ENCODE measurements around the gene KLHL29.
"Not testable (repeated sequence)": the region's sequence is repeated elsewhere in the genome, so short reads cannot be mapped to it uniquely, and the experiment has no call there.

The KLHL29 gene

DNA sequence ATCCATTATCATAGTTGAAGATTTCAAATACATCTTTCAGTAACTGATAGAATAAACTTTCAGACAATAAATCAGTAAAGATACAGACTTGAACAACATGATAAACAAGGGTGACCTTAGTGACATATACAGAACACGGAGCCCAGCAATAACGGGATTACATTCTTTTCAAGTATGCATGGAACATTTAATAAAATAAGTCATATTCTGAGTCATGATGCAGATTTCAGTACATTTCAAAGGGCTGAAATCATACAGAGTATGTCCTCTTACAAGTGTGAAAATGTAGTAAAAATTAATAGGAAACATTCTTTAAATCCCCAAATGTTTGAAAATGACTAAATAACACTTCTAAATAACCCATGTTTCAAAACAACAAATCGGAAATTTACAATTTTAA is 17.2 kb upstream of the KLHL29 start:
- DNase-seq (ENCODE audit: low read depth in 2 of 2), result no peak

DNA sequence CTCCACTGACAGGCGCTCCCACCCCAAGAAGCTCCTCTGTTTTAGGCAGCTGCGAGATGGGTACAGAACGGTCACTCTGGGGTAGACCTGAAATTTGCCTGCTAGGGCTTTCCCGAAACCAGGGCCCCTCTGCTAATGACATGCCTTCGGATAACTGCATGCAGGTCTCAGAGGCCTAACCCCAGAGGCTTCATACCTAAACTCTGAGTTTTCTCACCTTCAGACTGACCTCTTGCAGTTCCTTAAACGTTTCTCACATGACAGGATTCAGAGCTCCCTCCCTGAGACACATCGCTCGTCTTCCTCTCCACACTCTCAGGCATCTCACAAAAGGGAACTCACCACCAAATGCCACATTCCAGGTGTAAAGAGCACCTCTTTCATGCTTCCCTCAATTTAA is 11.3 kb upstream of the KLHL29 start:
- no peak for DNase-seq (ENCODE audit: low read depth in 2 of 2)

- DNase-seq (ENCODE audit: low read depth in 2 of 2), result no peak
These were observed 9.5 kb upstream of the KLHL29 start for GRCh38 chr2:23375448-23375847.

DNA sequence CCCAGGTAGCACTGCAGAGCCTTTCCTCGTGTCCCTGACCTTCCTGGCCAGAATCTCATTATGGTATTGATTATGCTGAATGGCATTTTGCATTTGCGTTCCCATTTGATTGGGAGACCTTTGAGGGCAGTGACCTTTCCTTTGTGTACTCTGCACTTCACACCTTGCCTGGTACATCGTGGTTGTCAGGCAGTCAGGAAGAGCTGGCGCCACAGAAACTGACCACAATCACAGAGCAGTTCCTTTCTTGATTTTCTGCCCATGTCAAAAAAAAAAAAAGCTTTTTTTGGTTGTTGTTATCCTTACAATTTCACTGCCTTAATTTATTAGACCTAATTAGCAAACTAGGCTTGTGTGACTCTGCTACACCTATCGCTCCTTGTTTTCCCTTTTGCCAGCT is 8.9 kb upstream of the KLHL29 start:
- DNase-seq (ENCODE audit: low read depth in 2 of 2), result no peak

DNA sequence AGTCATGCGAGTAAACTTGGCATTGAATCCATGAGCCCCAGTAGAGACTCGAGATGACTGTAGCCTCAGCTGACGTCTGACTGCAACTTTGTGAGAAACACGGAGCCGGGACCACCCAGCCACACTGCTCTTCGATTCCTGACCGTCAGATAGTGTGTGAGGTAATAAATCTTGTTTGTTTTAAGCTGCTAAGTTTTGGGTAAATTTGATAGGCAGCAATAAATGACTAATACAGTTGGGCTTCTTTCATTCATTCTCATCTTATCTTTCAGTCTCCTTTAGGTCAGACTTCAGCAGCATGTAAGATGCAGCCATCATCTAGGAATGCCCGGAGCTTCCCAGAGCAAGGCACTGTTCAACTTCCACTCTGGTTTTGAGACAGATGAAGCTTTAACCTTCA is 8.0 kb upstream of the KLHL29 start:
- no peak for DNase-seq (ENCODE audit: low read depth in 2 of 2)

GRCh38 chr2:23377771-23378170 is 7.2 kb upstream of the KLHL29 start:
- no peak for DNase-seq (ENCODE audit: low read depth in 2 of 2)

GRCh38 chr2:23378496-23378895 is 6.5 kb upstream of the KLHL29 start:
- no peak for DNase-seq (ENCODE audit: low read depth in 2 of 2)

GRCh38 chr2:23379220-23379695 is 5.7 kb upstream of the KLHL29 start:
- DNase-seq (ENCODE audit: low read depth in 2 of 2), result no peak

- no peak for DNase-seq (ENCODE audit: low read depth in 2 of 2)
These were observed 4.4 kb upstream of the KLHL29 start for GRCh38 chr2:23380562-23381065.

DNA sequence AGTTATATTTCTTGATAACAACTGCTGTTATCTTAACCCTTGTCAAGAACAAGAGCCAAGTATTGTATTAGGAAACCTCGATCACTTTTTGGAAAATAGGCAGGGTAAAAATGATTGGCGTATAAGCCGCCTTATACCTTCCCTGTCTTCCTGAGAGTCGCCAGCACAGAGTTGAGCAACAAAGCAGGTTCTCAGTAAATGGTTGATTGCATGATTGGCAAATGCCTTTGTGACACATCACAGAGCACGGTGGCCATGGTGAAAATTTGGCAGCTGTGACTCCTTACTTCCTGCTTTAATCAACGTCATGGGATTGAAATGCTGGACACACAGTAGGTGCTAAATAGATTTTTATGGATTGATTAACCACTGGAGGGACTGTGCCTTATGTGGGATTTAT is 3.9 kb upstream of the KLHL29 start:
- no peak for DNase-seq (ENCODE audit: low read depth in 2 of 2)

GRCh38 chr2:23381485-23381884 is 3.5 kb upstream of the KLHL29 start:
- DNase-seq (ENCODE audit: low read depth in 2 of 2), result no peak

GRCh38 chr2:23383100-23383499 is 1.9 kb upstream of the KLHL29 start:
- no peak for DNase-seq (ENCODE audit: low read depth in 2 of 2)

- no peak for DNase-seq (ENCODE audit: low read depth in 2 of 2)
These were observed 370 bp downstream of the KLHL29 start for GRCh38 chr2:23385351-23385747.

DNA sequence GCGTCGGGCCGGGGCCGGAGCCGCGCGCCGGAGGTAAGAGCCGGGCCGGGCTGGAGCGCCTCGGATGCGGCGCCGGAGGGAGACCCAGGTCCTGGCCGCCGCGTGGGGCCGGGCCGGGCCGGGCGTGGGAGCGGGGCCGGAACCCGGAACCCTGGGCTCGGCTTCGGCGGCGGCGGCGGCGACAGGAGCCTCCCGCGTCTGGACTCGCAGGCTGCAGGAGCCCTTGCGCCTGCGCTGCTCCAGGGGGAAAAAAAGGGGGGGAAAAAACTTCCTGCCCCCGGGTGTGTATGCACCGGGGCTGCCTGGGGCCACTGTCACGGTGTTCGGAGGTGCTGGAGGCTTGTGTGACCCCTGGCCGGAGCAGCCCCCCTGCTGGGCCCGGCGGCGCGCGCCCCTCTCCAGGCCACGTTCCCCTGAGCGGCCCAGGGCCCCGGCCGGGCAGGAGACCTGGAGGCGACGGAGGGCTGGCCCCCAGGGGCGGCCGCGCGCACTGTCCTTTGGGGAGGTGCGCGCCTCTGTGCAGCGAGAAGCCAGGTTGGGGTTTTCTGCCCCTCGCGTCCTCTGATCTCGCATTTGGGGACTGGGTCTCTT is 864 bp downstream of the KLHL29 start:
- DNase-seq (ENCODE audit: low read depth in 2 of 2), result no peak

DNA sequence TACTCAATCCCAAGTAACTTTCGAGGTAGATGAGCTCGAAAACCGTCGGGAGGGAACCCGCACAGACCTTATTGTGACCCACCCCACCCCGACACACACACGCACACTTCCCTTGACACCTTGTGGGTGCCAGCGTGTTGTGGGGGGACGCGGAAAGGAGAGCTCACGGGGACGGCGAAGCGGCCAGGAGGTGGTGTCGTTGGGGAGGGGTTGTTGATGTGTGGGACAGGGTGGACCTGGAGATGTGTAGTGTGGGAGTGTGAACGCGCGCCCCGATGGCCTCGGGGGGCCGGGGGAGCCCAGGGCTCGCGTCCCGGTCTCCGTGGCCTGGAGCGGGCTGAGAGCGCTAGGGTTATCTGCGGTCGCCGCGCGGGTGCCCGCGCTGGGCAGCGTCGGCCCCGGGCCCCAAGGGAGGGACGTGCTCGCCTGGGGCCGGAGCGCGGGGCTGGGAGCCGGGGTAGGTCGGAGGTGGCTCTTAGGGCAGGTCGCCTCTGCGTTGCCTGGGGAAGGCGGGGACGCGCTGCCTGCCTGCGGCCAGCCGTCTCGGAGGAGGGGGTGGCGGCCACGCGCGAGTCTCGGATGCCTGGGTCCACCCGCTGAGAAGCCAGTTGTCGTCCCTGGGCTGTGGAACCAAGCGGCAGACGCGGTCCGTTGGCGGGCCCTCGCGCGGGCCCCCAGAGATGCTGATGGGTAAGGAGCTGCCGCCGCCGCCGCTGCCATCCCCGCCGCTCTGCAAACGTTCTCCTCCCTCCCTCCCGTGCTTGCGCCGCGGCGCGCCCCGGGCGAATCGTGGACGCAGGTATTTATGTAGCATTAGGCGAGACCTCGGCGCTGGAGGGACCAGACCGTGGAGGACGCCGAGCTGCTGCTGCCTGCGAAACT is 1.6 kb downstream of the KLHL29 start:
- no peak for DNase-seq (ENCODE audit: low read depth in 2 of 2)

GRCh38 chr2:23387221-23387550 is 2.2 kb downstream of the KLHL29 start:
- DNase-seq (ENCODE audit: low read depth in 2 of 2), result no peak

DNA sequence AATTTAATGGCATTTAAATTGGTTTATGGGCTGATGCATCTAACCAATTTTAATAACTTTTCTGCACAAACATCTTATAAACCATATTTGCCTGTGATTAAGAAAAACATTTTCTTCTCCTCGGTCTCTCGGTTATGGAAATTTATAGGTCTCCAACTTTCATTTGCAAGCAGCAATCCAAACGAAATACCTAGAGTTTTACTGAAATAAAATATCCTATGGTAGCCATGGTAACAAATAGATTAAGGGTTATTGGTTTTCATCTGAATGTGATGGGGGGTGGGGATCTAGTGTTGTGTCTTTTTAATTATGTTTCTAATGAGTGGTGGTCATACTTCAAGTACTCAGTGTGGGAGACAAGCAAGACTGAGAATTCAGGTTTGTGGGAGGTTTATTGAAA is 2.9 kb downstream of the KLHL29 start:
- no peak for DNase-seq (ENCODE audit: low read depth in 2 of 2)

- DNase-seq (ENCODE audit: low read depth in 2 of 2), result no peak
These were observed 3.3 kb downstream of the KLHL29 start for GRCh38 chr2:23388294-23388693.

- DNase-seq (ENCODE audit: low read depth in 2 of 2), result no peak
These were observed 4.0 kb downstream of the KLHL29 start for GRCh38 chr2:23388756-23389514.

DNA sequence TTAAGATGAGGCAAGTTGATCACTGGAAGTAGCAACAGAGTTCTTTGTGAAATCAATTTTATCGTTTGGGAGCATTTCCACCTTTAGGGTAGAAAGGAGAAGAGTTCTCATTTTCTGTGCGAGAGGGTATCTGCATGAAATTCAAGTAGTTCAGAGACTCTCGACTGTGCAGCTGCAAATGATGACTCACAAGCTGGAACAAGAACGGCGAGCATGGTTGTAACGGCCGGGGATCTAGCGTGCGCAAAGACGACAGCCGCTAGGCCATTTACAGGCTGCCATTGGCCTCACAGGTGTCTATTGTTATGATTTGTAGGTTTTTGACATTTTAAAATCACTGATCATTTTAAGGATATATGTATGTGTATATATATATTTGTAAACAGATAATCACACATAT is 5.2 kb downstream of the KLHL29 start:
- no peak for DNase-seq (ENCODE audit: low read depth in 2 of 2)

DNA sequence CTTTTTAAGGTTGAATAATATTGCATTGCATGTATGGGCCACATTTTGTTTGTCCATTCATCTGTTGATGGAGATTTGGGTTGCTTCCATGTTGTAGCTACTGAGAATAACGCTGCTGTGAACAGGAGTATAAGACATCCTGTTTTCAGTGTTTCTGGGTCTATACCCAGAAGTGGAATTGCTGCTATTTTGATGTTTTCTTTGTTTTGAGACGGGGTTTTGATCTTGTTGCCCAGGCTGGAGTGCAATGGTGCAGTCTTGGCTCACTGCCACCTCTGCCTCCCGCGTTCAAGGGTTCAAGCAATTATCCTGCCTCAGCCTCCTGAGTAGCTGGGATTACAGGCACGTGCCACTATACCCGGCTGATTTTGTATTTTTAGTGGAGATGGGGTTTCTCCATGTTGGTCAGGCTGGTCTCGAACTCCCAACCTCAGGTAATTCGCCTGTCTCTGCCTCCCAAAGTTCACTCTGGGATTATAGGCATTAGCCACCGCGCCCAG is 6.3 kb downstream of the KLHL29 start:
- DNase-seq (ENCODE audit: low read depth in 2 of 2), result not testable (repeated sequence)

GRCh38 chr2:23393722-23394121 is 8.7 kb downstream of the KLHL29 start:
- no peak for DNase-seq (ENCODE audit: low read depth in 2 of 2)
